Dedifferentiated amniotic fluid mesenchymal stem cell (primary cell): ENCODE measurements around the gene POLE.

Experiments
- DNase-seq: peaks from one replicate; pipeline ENCODE4 v3.0.0-alpha.2; 2016; ENCODE audit errors: extremely low spot score

POLE gene

GRCh38 chr12:132579744-132580143 is 107.4 kb downstream of the POLE start:
- no peak for DNase-seq

- DNase-seq, result no peak
These were observed 108.3 kb downstream of the POLE start for GRCh38 chr12:132578826-132579225.

- no peak for DNase-seq
These were observed 109.0 kb downstream of the POLE start for GRCh38 chr12:132578118-132578517.

- no peak for DNase-seq
These were observed 109.8 kb downstream of the POLE start for GRCh38 chr12:132577191-132577920.

- DNase-seq, result no peak
These were observed 110.4 kb downstream of the POLE start for GRCh38 chr12:132576701-132577100.

- no peak for DNase-seq
These were observed 111.5 kb downstream of the POLE start for GRCh38 chr12:132575661-132576060.

- DNase-seq, result no peak
These were observed 112.7 kb downstream of the POLE start for GRCh38 chr12:132574271-132574996.
